Measurements from ENCODE around the gene CNTNAP5. TPM values are rescaled to one million over a fixed set of nuclear protein-coding genes. Genes with fewer than 3 reads are reported as not detected.

Gene CNTNAP5
- total and polyA plus RNA-seq, 3 donors from 2014 or later = 0.29 to 0.39 (median 0.31) TPM

DNA sequence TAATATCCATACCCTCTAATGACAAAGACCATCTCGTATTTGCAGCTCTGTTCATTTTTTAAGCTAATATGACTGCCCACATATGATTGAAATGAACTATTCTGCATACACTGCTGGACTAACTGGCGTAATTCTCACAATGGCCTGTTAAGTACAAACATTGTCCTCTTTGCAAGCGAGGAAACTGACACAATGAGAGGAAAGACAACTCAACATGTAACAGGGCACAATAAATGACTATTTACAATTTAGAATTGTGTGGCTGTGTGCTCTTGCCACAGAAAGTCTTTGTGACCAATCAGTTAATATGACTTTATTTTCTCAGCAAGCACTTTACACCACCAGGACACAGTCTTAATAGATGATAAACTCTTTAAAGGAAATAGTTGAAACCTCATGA lies 498.0 kb downstream of the CNTNAP5 start:
- no peaks in the 10 kb centered on the region for H3K4me1 ChIP-seq
- 60 to 80% methylated on average over 3 of the region's 3 CpGs for WGBS, 2 donors
- TF ChIP-seq, protein P1, sequence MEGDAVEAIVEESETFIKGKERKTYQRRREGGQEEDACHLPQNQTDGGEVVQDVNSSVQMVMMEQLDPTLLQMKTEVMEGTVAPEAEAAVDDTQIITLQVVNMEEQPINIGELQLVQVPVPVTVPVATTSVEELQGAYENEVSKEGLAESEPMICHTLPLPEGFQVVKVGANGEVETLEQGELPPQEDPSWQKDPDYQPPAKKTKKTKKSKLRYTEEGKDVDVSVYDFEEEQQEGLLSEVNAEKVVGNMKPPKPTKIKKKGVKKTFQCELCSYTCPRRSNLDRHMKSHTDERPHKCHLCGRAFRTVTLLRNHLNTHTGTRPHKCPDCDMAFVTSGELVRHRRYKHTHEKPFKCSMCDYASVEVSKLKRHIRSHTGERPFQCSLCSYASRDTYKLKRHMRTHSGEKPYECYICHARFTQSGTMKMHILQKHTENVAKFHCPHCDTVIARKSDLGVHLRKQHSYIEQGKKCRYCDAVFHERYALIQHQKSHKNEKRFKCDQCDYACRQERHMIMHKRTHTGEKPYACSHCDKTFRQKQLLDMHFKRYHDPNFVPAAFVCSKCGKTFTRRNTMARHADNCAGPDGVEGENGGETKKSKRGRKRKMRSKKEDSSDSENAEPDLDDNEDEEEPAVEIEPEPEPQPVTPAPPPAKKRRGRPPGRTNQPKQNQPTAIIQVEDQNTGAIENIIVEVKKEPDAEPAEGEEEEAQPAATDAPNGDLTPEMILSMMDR (IDR thresholded peaks at IDR 0.05) = no peak
- TF ChIP-seq POLR2A (IDR thresholded peaks at IDR 0.05) = no peak
- intact Hi-C loops (cut with DNase I; ENCODE audit: low total_unique reads) = no loop called here
- H3K4me3 ChIP-seq = no peak overlapping the region
- H3K27me3 ChIP-seq = no peaks in the 10 kb centered on the region
- no peaks in the 10 kb centered on the region for H3K9me3 ChIP-seq
- H3K36me3 ChIP-seq (ENCODE audit: low read depth, missing control alignments) = no peaks in the 10 kb centered on the region
- no peak overlapping the region for H3K27ac ChIP-seq
- DNase-seq = no peak

DNA sequence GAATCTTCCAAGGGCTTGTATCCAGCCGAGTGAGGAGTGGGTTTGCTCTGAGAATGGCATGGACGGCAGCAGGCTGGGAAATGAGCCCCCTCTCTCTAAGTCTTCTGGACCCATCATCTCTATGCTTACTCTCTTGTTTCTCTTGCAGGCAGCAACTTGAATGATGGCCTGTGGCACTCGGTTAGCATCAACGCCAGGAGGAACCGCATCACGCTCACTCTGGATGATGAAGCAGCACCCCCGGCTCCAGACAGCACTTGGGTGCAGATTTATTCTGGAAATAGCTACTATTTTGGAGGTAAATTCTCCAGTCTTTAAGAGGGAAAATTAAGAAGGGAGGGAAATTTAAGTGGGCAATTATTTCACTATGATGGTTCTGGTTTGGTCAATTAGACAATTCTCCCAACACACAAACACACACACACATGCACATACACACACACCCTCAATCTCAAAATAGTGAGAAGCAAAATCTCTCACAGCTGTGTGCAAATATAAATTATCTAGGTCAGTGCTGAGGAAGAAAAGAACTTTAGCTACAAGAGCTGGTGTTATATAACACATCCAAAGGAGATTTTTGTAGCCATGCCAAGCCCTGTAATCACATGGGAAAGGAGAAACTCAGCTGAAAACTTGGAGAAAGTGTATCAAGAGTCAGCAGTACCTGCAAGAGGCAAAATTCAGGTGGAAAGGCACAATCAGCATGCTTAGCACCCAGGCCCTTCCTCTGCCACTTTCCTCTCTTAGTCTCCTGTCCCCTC lies 499.2 kb downstream of the CNTNAP5 start:
- Histone ChIP-seq H3K4me3 (no peak overlapping the region), H3K27ac (no peak overlapping the region), H3K27me3 (no peaks in the 10 kb centered on the region), H3K36me3 (ENCODE audit: low read depth, missing control alignments) (no peaks in the 10 kb centered on the region), H3K4me1 (no peaks in the 10 kb centered on the region), H3K9me3 (no peaks in the 10 kb centered on the region)
- no peak for DNase-seq
- 91 to 94% methylated on average over 7 of the region's 7 CpGs for WGBS, 2 donors
- intact Hi-C loops (cut with DNase I; ENCODE audit: low total_unique reads) = no loop called here
- no peak for TF ChIP-seq POLR2A (IDR thresholded peaks at IDR 0.05)
- TF ChIP-seq, protein P1 (IDR thresholded peaks at IDR 0.05) = no peak

DNA sequence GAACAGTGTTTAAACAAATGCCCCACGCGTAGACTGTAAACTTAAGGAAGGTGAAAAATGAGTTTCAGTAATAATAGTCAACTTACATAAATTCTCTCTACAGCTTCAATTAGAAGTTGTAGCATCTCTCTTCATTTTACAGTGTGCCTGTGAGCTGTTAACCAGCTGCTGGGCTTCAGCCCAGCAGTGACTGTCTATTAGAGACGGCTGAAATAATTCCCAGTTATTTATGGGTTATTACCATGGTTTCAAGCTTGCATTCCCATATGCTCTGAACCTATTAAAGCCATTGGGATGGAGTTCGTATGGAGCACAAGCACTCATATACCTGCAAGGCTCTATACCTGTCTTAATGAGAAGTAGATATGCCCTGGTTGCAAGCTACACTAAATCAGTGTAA lies 501.1 kb downstream of the CNTNAP5 start:
- intact Hi-C loops (cut with DNase I; ENCODE audit: low total_unique reads) = no loop called here

DNA sequence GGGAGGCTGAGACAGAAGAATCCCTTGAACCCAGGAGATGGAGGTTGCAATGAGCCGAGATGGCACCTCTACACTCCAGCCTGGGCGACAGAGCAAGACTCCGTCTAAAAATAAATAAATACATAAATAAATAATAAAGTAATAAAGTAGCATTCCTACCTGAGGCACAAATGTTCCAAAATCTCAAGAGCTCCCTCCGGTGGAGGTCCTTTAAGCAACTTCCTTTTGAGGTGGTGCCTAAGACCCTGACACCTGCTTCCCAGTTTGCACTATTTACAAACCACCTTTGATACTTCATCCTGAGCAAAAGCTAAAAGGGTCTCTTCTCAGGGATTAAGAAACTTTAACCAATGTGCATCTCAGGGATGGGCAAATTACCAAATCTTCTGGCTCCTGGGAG lies 505.1 kb downstream of the CNTNAP5 start:
- H3K4me1 ChIP-seq = no peaks in the 10 kb centered on the region
- H3K27me3 ChIP-seq = no peaks in the 10 kb centered on the region
- no peak overlapping the region for H3K4me3 ChIP-seq
- no peak for DNase-seq
- no peaks in the 10 kb centered on the region for H3K9me3 ChIP-seq
- TF ChIP-seq, protein P1 (IDR thresholded peaks at IDR 0.05) = no peak
- TF ChIP-seq POLR2A (IDR thresholded peaks at IDR 0.05) = no peak
- H3K27ac ChIP-seq = no peak overlapping the region
- H3K36me3 ChIP-seq (ENCODE audit: low read depth, missing control alignments) = no peaks in the 10 kb centered on the region
- intact Hi-C loops (cut with DNase I; ENCODE audit: low total_unique reads) = no loop called here
- WGBS, 2 donors = 96% methylated on average over 4 of the region's 4 CpGs

More for the DNA sequence above, 501.1 kb downstream of the CNTNAP5 start:
- no peak for DNase-seq
- Histone ChIP-seq H3K4me3 (no peak overlapping the region), H3K36me3 (ENCODE audit: low read depth, missing control alignments) (no peaks in the 10 kb centered on the region), H3K9me3 (no peaks in the 10 kb centered on the region), H3K27ac (no peak overlapping the region), H3K4me1 (no peaks in the 10 kb centered on the region), H3K27me3 (no peaks in the 10 kb centered on the region)
- WGBS, 2 donors = 44 to 58% methylated on average over 4 of the region's 4 CpGs
- TF ChIP-seq, protein P1 (IDR thresholded peaks at IDR 0.05) = no peak
- no peak for TF ChIP-seq POLR2A (IDR thresholded peaks at IDR 0.05)
